KBM-7 (cell line): Measurements from ENCODE around the gene KCNT1.

Source experiments
- DNase-seq: peaks from one replicate; pipeline ENCODE4 v3.0.0-alpha.2; 2015
- in situ Hi-C: fragments of 300-500 bp; cut with MboI; formaldehyde crosslinking; loops from 2 replicates; pipeline ENCODE4 v1.14.3; 2020; ENCODE audit warnings: low sequenced_read_pairs, low pct_unique_long_range_greater_than_20kb, mixed read lengths

The KCNT1 gene

DNA sequence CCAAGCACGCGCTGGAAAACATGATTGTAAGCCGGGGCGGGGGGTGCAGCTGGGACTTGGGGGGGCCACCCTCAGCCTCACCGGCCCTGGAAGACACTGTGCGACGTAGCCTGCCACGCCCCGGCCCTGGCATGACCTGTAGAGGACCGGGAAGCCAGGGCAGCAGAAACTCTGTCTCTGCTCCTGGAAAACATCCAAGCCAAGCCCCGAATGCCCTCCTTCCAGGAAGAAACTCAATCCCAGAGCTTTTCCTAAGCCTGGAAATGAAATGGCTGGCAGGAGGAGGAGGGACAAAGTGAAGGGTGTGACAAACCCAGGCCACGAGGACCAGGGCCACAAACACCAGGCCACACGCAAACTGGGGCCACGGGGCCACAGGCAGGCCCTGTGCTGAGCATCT lies 55.4 kb downstream of the KCNT1 start:
- in situ Hi-C loops = no loop called here
- DNase-seq = no peak

- in situ Hi-C loops = no loop called here
Observed at GRCh38 chr9:135758056-135758455, 56.1 kb downstream of the KCNT1 start.

DNA sequence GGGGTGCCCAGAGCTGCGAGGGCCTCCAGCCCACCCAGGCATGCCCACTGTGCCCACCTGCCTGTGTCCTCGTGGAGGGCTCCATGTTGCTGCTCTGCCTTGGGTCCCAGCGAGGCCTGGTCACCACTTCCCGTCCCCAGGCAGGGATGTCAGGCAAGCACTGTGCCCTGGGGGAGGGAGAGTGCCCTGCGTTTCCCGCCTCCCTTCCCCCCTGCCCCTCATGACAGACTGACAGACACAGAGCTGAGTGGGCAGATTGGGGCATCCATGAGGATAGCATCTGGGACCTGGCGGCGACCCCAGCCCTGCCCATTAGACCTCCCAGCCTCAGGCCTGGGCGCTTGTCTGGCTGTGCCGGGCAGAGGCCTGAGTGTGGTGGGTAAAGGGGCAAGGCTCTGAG lies 56.9 kb downstream of the KCNT1 start:
- DNase-seq = no peak
- in situ Hi-C loops = no loop called here

More at GRCh38 chr9:135758056-135758455, 56.1 kb downstream of the KCNT1 start:
- DNase-seq = no peak

DNA sequence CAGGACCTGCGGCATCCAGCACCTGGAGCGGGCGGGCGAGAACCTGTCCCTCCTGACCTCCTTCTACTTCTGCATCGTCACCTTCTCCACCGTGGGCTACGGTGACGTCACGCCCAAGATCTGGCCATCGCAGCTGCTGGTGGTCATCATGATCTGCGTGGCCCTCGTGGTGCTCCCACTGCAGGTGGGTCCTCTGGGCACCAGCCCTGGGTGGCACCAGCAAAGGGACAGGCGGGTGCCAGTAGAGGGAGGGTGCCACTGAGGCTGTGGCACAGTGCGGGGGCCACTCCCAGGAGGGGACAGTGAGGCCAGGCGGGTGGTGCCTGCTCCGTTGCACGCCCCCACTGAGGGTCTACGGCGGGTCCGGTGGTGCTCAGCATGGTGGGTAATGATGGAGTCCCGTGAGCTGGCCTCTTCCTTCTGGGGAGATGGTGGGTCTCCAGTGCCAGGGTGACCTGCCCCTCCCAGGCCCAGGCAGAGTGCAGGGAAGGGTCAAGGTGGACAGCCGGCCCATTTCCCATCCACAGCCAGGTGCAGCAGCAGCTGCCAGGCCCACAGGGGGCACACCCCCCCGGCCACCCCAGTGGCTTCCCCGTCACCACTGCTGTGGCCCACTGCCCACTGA lies 57.8 kb downstream of the KCNT1 start:
- in situ Hi-C loops = no loop called here

DNA sequence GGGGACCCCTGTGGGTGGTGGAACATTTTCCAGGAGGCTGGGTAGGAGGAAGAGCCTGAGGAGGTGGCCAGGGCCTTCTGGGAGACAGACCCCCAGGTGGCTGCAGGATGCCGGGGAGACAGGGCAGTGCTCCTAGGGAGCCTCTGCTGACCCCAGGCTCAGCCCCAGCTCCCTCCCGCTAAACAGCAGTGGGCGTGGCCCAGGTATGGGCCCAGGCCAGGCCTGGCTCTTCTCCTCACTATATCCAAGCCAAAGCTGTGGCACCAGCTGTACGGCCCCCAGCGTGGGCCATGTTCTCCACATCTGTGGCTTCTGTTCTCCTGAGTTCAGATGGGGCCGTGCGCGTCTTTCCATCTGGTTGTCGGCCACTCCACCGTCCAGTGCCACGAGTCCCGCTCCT lies 58.5 kb downstream of the KCNT1 start:
- DNase-seq = no peak
- in situ Hi-C loops = no loop called here

More for the DNA sequence above, 57.8 kb downstream of the KCNT1 start:
- DNase-seq = no peak

DNA sequence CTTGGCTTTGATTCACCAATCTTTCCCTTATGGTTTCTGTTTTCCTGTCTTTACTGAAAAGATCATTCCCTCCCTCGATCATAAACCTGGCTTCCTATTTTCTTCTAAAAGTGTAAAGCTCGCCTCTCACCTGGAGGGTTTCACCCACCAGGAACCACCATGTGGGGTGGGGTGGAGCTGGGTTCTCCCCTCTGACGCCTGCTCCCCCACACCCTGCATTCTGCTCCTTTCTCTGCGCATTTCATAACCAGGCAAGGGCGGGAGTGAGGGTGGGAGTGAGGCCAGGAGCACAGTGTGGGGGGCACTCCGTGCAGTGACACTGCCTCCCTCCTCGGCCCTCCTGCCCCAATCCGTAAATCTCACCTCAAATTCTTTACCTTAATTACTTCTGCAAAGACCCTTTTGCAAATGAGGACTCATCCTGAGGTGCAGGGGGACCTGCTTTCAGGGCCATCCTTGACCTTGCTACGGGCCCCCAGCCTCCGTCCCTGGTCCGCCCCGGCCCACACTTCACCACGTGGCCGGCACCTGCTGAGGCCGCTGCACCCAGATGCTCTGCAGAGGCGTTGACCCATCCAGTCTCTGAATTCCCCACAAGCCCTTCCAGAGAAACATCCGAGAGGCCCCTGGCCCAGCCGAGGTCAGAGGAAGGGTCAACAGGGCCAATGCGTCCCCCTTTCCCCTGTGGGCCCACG lies 59.3 kb downstream of the KCNT1 start:
- in situ Hi-C loops = no loop called here
- DNase-seq = no peak

DNA sequence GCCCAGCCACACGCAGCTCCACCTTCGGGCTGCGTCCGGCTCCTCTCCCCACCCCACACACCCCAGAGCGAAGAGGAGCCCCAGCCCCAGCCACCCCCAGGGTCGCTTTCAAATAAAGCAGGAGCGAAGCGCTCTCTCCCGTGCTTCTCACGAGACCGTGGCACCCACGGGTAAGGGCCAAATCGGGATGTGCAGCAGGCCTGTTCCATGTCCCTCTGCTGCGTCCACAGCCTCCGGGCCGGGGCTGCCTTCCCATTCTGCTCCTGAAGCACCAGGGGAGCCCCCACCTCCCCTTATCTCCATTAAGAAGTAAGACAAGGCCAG lies 59.8 kb downstream of the KCNT1 start:
- in situ Hi-C loops = no loop called here
- DNase-seq = no peak

GRCh38 chr9:135762921-135763320 lies 60.9 kb downstream of the KCNT1 start:
- in situ Hi-C loops = no loop called here
- DNase-seq = no peak

DNA sequence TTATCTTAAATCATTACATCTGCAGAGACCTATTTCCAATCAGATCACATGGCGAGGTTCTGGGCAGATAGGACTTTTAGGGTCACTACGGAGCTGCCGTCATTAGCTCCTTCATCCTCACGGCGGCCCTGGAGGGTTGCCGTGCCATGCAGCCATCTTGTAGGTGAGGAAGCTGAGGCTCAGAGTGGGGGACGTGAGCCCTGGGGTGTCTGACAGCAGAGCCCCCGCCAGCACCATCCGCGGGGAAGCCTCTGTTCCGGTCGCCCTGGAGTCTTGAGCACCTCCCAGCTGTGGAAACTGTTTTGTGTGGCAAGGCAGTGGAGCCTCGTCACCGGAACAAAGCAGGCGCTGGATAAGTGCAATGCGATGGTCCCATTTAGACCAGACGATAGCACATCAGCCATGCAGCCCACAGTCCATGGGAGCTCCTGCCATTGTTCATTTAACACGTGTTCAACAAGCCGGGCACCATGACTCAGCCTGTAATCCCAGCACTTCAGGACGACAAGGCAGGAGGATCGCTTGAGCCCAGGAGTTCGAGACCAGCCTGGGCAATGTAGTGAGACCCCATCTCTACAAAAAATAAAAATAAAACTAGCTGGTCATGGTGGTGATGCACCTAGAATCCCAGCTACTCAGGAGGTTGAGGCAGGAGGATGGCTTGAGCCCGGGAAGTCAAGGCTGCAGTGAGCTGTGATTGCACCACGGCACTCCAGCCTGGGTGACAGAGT lies 61.9 kb downstream of the KCNT1 start:
- in situ Hi-C loops = no loop called here
- DNase-seq = no peak

- DNase-seq = no peak
- in situ Hi-C loops = no loop called here
Observed at GRCh38 chr9:135764731-135765130, 62.7 kb downstream of the KCNT1 start.

- no peak for DNase-seq
- in situ Hi-C loops = no loop called here
Observed at GRCh38 chr9:135765416-135765815, 63.4 kb downstream of the KCNT1 start.

GRCh38 chr9:135766251-135766650 lies 64.3 kb downstream of the KCNT1 start:
- in situ Hi-C loops = no loop called here
- DNase-seq = no peak

GRCh38 chr9:135766707-135767106 lies 64.7 kb downstream of the KCNT1 start:
- no peak for DNase-seq
- in situ Hi-C loops = no loop called here

GRCh38 chr9:135768516-135769218 lies 66.7 kb downstream of the KCNT1 start:
- in situ Hi-C loops = no loop called here
- no peak for DNase-seq

- in situ Hi-C loops = no loop called here
- no peak for DNase-seq
Observed at GRCh38 chr9:135769489-135770202, 67.7 kb downstream of the KCNT1 start.

GRCh38 chr9:135770203-135770535 lies 68.2 kb downstream of the KCNT1 start:
- in situ Hi-C loops = no loop called here
- DNase-seq = no peak

GRCh38 chr9:135770771-135771170 lies 68.8 kb downstream of the KCNT1 start:
- DNase-seq = no peak
- in situ Hi-C loops = no loop called here

DNA sequence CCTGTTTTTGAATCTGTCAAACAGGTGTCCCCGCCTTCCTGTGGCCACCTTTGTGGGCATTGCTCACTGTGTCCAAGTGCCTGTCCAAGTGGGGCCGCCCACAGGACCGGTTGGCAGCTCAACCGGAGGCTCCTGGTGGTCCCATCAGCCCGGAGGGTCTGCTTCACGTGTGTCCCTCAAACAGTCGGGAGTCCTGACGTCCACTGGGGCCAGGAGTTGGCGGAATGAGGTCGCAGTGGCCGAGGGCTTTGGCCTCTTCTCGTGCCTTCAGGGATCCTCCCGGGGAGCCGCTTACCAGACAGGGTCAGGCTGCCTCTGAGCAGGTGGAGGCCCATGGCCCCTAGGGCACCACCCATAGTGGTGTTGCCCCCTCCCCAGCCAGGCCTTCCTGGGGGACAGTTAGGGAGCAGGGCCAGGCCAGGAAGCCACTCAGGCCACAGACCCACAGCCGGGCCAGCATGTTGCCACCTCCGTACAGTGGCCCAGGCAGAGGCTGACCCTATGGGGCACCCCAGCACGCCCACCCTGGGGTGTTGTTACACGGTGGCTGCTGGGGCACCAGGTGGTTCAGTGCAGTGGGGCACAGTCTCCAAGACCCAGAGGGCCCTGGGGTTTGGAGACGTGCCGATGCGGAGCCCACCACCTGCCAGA lies 69.5 kb downstream of the KCNT1 start:
- in situ Hi-C loops = no loop called here
- no peak for DNase-seq

- DNase-seq = no peak
- in situ Hi-C loops = no loop called here
Observed at GRCh38 chr9:135772056-135772646, 70.2 kb downstream of the KCNT1 start.
